Keratinocyte (primary cell): ENCODE data around the gene PNLIPRP3. TPM values are rescaled to one million over a fixed set of nuclear protein-coding genes. Genes with fewer than 3 reads are reported as not detected.

Experiments used
- DNase-seq: peaks from one replicate; pipeline ENCODE4 v3.0.0-alpha.2; 2011; ENCODE audit warnings: low read depth, missing footprints, low spot score
- FAIRE-seq: peaks from 2 replicates; lab custom pipeline; 2011; peaks lifted over from hg19 to GRCh38; lab: Jason Lieb, UNC
- H2AFZ ChIP-seq: 2 replicates; pipeline ENCODE4 v1.6.0; 2012; ENCODE audit warnings: low read length, control low read depth, inconsistent platforms; ENCODE audit not compliant: control insufficient read depth
- H3K27ac ChIP-seq: 2 replicates; pipeline ENCODE4 v1.5.1; 2011; ENCODE audit warnings: low read length; ENCODE audit not compliant: control insufficient read depth, insufficient read depth
- H3K27me3 ChIP-seq: 3 replicates; pipeline ENCODE4 v1.6.0; 2011; ENCODE audit warnings: low read length; ENCODE audit not compliant: control insufficient read depth, insufficient read depth; ENCODE audit errors: extremely low read depth
- H3K36me3 ChIP-seq, 2 experiments: 2 replicates in 1 of 2; 3 replicates in 1 of 2; pipeline ENCODE4 v1.5.1; 2011; ENCODE audit warnings: low read length in 2 of 2, mild to moderate bottlenecking in 1 of 2; ENCODE audit not compliant: control insufficient read depth in 2 of 2, insufficient read depth in 2 of 2; ENCODE audit errors: extremely low read depth in 1 of 2
- H3K4me1 ChIP-seq: 3 replicates; pipeline ENCODE4 v1.5.1; 2011; ENCODE audit warnings: low read length; ENCODE audit not compliant: control insufficient read depth, insufficient read depth; ENCODE audit errors: extremely low read depth
- H3K4me2 ChIP-seq: 3 replicates; pipeline ENCODE4 v1.6.0; 2011; ENCODE audit warnings: low read depth, low read length; ENCODE audit not compliant: control insufficient read depth, insufficient read depth; ENCODE audit errors: extremely low read depth
- H3K4me3 ChIP-seq, 3 experiments: fragments of 200-600 bp in 1 of 3; sonication (generic) in 1 of 3; 2 replicates in 2 of 3; 3 replicates in 1 of 3; pipeline ENCODE4 v1.5.1; 2011 to 2016; ENCODE audit warnings: low read length in 3 of 3, mild to moderate bottlenecking in 3 of 3, control low read depth in 2 of 3, inconsistent platforms in 1 of 3, low read depth in 1 of 3, mixed read lengths in 1 of 3, mixed run types in 1 of 3, moderate library complexity in 1 of 3; ENCODE audit not compliant: control insufficient read depth in 2 of 3, insufficient read depth in 2 of 3; ENCODE audit errors: extremely low read depth in 1 of 3
- H3K79me2 ChIP-seq: 2 replicates; pipeline ENCODE4 v1.6.0; 2012; ENCODE audit warnings: low read length; ENCODE audit not compliant: control insufficient read depth, insufficient read depth
- H3K9ac ChIP-seq: 3 replicates; pipeline ENCODE4 v1.6.0; 2011; ENCODE audit warnings: low read length; ENCODE audit not compliant: control insufficient read depth, insufficient read depth; ENCODE audit errors: extremely low read depth
- H3K9me1 ChIP-seq: 3 replicates; pipeline ENCODE4 v1.6.0; 2011; ENCODE audit warnings: low read length; ENCODE audit not compliant: control insufficient read depth, insufficient read depth; ENCODE audit errors: extremely low read depth
- H3K9me3 ChIP-seq: 2 replicates; pipeline ENCODE4 v1.5.1; 2012; ENCODE audit warnings: low read depth, low read length; ENCODE audit not compliant: control insufficient read depth
- H4K20me1 ChIP-seq: 3 replicates; pipeline ENCODE4 v1.6.0; 2011; ENCODE audit warnings: low read length; ENCODE audit not compliant: control insufficient read depth, insufficient read depth; ENCODE audit errors: extremely low read depth
- CTCF ChIP-seq, 3 experiments: IDR thresholded peaks in 1 of 3; conservative IDR thresholded peaks in 1 of 3; optimal IDR thresholded peaks in 1 of 3; 2 replicates in 2 of 3; 3 replicates in 1 of 3; pipeline versions ENCODE3 to v1.5.1; 2011; ENCODE audit warnings: low read length in 3 of 3, mild to moderate bottlenecking in 3 of 3, moderate library complexity in 2 of 3, control low read depth in 1 of 3, inconsistent platforms in 1 of 3; ENCODE audit not compliant: insufficient read depth in 2 of 3; ENCODE audit errors: extremely low read depth in 1 of 3
- EZH2 ChIP-seq: IDR thresholded peaks from one replicate; pipeline ENCODE4 v1.6.1; 2012; ENCODE audit warnings: inconsistent platforms, mild to moderate bottlenecking, low read length, moderate library complexity
- dilution Hi-C: fragments of 300-500 bp; cut with MboI; formaldehyde crosslinking; loops from one replicate; pipeline ENCODE4 v1.7.0; 2020; ENCODE audit warnings: low sequenced_read_pairs; ENCODE audit not compliant: extremely low pct_ligation_motif_present
- polyA plus RNA-seq, 5 experiments: library from polyadenylated mRNA; depleted of rRNA in 3 of 5; stranded (reverse) in 3 of 5; stranded (forward) in 1 of 5; unstranded in 1 of 5; fragments of >200 nt; gene quantifications; 1 replicate in 1 of 5; 2 replicates in 3 of 5; 3 replicates in 1 of 5; pipeline versions ENCODE4 v1.2.1 to v1.2.3, GENCODE V29; 2011 to 2012; ENCODE audit warnings: missing spikeins in 2 of 5, low read depth in 1 of 5, low replicate concordance in 1 of 5

PNLIPRP3 gene
- polyA plus RNA-seq, 1 donor (not counting 4 experiments of a cell fraction or from before 2014, with no cell fraction given): 117 TPM

DNA sequence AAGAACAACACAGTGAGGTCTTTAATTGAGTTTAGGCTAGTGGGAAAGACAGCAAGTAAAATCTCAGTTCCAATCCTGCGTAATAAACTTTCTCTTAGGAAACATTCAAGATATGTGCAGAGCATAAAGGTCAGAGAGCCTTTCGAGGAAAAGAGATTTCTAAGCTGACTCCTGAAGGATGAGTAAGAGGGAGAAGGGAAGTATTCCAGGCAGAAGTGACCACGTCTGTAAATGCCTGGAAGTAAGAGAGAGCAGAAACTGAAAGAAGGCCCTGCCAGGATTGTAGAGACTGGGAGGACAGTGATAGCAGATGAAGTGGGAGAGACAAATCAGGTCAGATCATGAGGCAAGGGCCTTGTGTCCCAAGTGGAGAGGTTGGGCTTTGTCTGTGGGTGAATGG lies 41.8 kb downstream of the PNLIPRP3 start:
- H3K9me1 ChIP-seq: no peaks in the 10 kb centered on the region
- H3K4me2 ChIP-seq: no peak overlapping the region
- H2AFZ ChIP-seq: no peak overlapping the region
- H3K27me3 ChIP-seq: no peaks in the 10 kb centered on the region
- H3K27ac ChIP-seq: no peak overlapping the region
- DNase-seq: no peak
- no peaks in the 10 kb centered on the region for H3K9me3 ChIP-seq
- H3K9ac ChIP-seq: no peak overlapping the region
- dilution Hi-C loops: no loop called here
- H3K4me1 ChIP-seq: peaks cover 19% of the 10 kb centered on the region
- no peak for FAIRE-seq
- no peaks in the 10 kb centered on the region for H3K79me2 ChIP-seq
- no peak overlapping the region for H3K4me3 ChIP-seq
- TF ChIP-seq CTCF (optimal IDR thresholded peaks at IDR 0.05 in 1 of 3, IDR thresholded peaks at IDR 0.05 in 1 of 3, conservative IDR thresholded peaks at IDR 0.05 in 1 of 3; ENCODE audit: extremely low read depth in 1 of 3, insufficient read depth in 2 of 3, low read length in 3 of 3): no peak
- TF ChIP-seq EZH2: no peak
- H3K36me3 ChIP-seq: peaks cover 20 to 21% of the 10 kb centered on the region in 2 experiments
- H4K20me1 ChIP-seq: no peaks in the 10 kb centered on the region

- H3K27ac ChIP-seq: no peak overlapping the region
- no peak overlapping the region for H2AFZ ChIP-seq
- H3K9me1 ChIP-seq: no peaks in the 10 kb centered on the region
- H3K9ac ChIP-seq: no peak overlapping the region
- no peaks in the 10 kb centered on the region for H3K79me2 ChIP-seq
- FAIRE-seq (no peak), DNase-seq (no peak)
- no peaks in the 10 kb centered on the region for H3K27me3 ChIP-seq
- dilution Hi-C loops: no loop called here
- H3K4me3 ChIP-seq: no peak overlapping the region
- TF ChIP-seq CTCF (optimal IDR thresholded peaks at IDR 0.05 in 1 of 3, IDR thresholded peaks at IDR 0.05 in 1 of 3, conservative IDR thresholded peaks at IDR 0.05 in 1 of 3; ENCODE audit: extremely low read depth in 1 of 3, insufficient read depth in 2 of 3, low read length in 3 of 3) (no peak), EZH2 (no peak)
- no peaks in the 10 kb centered on the region for H4K20me1 ChIP-seq
- H3K36me3 ChIP-seq: peaks cover 15 to 16% of the 10 kb centered on the region in 2 experiments
- H3K4me1 ChIP-seq: peaks cover 19% of the 10 kb centered on the region
- H3K9me3 ChIP-seq: no peaks in the 10 kb centered on the region
- no peak overlapping the region for H3K4me2 ChIP-seq
Measured at GRCh38 chr10:116470071-116470470, 42.4 kb downstream of the PNLIPRP3 start.
